IPS-11a (cell line): ENCODE data around the gene NKAIN4.

ENCODE experiments used
- H3K4me3 ChIP-seq: one replicate; pipeline ENCODE4 v1.5.1; 2013; ENCODE audit warnings: low read depth, low read length, control low read depth

Gene NKAIN4

GRCh38 chr20:63274381-63275228 lies 20.3 kb upstream of the NKAIN4 start:
- no peak overlapping the region for H3K4me3 ChIP-seq

DNA sequence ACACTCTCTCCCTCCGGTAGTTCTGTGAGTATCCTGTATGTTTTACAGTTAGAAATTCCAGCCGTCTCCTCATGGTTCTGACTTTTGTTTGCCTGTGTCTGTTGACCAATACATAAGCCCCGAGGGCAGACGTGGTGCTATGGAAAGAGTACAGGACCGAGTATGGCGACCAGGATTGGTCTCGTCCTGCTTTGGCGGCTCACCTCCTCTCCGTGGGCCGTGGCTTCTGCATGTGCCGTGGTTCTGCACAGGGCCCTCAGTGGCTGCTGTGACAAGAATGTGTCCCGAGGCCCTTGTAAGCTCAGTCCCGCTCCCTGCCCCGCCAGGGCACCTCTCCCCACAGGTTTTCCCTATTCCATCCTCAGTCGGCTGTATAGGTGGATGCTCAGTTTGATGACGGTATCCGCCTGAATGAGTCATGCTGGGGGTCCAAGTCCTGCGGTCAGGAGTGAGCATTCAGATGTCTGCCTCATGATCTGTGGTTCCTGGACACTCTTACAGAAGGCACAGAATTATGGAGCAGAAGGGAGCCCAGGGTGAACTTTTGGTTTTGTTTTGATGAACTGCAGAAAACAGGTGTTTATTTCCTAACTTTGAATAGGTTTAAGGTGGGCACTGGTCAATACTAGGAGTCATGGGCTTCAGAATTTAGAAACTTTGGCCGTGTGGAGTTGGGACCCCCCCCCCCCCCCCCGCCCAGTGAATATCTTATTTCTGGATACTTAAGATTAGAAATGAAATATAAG lies 19.5 kb upstream of the NKAIN4 start:
- H3K4me3 ChIP-seq = peak overlapping the region; percentile 75

- H3K4me3 ChIP-seq = peak overlapping the region; percentile 75
Measured at GRCh38 chr20:63273059-63273579, 18.9 kb upstream of the NKAIN4 start.

GRCh38 chr20:63272105-63273058 lies 18.1 kb upstream of the NKAIN4 start, which contains the start of gene ARFGAP1:
Gene ARFGAP1 (plus strand): TSS chr20:63272813. CDS start chr20:63275581, 2,768 bp downstream.
- peak within 1 kb of the TSS; percentile 75 for H3K4me3 ChIP-seq

DNA sequence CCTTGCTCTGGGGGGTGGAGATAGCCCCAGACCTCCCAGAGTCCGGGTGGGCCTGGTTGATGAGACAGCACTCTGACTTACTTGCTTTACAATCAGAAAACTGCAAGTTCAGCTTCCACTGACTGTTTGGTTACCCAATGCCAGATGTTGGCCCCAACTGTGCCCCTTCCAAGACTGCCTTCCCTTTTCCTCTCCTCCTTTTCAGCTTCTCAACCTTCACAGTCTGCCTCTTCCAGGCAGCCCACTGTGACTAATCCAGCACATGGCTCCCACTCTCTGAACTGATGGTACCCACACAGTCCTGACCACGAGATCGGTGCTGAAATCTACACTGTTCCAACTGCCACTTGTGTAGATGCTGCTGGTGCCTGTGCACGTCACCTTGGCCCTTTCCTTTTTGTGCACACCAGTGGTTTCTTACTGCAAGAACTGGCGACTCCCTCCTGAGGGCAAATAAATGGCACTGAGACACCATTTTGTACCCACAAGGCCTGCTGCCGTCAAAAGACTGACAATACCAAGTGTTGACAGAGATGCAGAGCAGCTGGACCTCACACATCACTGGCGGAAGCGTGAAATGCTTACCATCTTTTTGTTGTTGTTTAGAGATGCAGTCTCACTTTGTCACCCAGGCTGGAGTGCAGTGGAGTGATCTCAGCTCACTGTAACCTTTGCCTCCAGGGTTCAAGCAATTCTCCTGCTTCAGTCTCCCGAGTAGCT lies 16.5 kb upstream of the NKAIN4 start:
- no peak overlapping the region for H3K4me3 ChIP-seq

- no peak overlapping the region for H3K4me3 ChIP-seq
Measured at GRCh38 chr20:63269724-63270123, 15.5 kb upstream of the NKAIN4 start.

DNA sequence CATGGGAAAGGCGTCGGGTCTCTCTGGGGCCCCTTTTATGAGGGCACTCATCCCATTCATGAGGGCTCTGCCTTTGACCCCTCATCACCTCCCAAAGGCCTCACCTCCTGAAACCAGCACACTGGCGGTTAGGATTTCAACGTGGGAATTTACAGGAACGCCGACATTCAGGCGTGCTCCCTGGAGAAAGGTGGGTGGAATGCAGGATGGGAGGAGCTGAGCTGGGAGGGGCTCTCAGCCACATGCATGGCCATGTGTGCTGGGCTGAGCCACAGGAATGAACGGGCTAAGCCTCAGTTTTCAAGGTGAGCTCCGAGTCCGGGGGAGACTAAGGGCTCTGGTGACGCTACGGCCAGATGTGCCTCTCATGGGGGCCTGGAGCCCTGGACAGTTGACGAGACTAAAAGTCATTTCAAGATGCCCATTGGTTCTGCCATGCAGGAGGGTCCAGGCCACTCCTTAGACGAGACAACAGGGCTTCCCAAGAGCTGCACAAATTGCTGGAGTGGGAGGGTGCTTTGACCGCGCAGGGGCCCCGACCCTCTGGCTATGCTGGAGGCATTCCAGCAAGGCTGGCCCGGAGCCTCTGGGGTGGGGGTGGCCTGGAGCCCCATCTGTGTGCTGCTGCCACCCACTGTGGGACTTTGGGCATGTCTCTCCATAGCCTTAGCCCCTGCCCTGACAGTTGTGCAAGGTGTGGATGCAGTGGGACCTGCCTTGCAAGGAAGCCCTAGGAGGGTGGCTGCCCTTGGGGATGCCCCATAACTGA lies 14.6 kb upstream of the NKAIN4 start:
- H3K4me3 ChIP-seq = no peak overlapping the region

GRCh38 chr20:63268256-63268655 lies 14.0 kb upstream of the NKAIN4 start:
- no peak overlapping the region for H3K4me3 ChIP-seq

GRCh38 chr20:63267691-63268090 lies 13.4 kb upstream of the NKAIN4 start:
- H3K4me3 ChIP-seq = no peak overlapping the region

DNA sequence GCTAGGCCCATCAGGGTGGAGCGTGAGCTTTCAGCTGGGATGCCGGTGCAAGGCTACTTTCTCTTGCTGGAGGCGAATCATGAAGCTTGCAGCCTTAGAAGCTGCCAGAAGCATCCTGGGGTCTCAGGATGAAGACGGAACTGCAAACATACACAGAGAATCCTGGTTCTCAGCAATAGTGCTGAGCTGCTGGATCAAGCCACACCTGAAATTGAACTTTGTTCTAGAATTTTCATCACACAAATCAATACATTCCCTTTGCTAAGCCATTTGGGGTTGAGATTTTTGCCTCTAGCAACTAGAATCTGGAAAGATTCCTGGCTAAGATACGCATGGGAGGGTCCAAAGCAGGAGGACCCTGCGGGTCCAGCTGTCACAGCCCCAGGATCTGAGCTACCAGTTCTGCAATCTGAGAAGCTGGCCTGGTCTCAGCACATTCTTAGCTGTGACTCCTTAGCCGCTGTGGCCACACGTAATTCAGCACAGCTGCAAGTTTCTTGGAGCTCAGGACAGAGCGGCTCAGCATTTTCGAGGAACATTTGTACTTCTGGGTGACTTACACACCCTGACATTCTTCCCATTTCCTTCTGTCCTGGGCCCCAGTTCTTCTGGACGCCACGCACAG lies 11.7 kb upstream of the NKAIN4 start:
- no peak overlapping the region for H3K4me3 ChIP-seq

DNA sequence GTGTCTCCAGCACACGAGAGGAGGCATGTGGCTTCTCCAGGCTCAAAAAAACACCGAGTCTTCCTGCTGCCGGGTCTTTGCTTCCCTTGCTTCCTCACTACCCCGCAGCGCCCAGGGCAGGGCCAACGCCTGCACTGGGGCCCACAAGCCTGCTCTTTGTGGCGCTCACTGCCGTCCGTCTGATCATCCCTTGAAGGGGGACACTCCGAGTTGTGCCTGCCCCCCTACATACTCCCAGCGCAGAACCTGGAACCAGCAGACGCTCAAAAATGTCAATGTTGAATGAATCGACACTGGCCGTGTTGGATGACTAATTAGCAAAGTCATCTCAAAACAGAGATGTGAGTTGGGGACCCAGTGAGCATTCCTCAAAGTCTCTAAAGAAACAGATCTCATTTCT lies 10.3 kb upstream of the NKAIN4 start:
- H3K4me3 ChIP-seq = no peak overlapping the region

DNA sequence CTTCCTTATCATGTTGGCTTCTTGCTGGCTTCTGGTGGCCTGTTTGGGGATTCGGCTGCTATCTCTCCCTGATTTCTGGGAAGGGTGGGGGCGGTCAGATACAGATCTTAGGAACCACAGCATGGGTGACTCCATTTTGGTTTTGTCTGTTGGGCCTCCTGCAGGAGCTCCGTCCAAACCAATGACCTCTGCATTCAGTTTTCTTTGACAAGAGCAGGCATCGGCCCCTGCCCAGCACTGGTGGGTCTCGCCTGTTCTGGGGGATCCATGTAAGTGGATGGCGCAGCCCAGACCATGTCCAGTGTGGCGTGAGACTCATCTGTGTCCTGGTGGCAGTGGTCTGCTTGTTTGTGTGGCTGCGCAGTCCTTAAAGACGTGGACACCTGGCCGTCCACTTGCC lies 9.7 kb upstream of the NKAIN4 start:
- H3K4me3 ChIP-seq = no peak overlapping the region

DNA sequence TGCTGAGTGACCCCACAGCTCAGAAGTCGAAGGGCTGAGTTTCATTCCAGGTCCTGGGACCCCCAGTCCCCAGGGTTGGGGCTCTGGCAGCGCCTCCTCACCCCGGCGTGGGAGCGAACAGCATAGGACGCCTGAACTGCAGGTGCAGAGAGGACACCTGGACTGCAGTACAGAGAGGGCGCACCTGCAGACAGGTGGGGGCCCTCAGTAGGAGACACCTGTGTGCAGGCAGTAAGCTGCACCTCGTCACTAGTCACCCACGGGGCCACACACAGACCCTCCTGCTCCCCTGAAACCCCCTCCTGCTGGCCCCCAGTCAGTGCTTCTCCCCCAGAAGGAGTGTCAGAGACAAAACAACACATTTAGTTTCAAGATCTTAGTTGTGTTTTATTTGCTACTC lies 8.6 kb upstream of the NKAIN4 start:
- H3K4me3 ChIP-seq = no peak overlapping the region

DNA sequence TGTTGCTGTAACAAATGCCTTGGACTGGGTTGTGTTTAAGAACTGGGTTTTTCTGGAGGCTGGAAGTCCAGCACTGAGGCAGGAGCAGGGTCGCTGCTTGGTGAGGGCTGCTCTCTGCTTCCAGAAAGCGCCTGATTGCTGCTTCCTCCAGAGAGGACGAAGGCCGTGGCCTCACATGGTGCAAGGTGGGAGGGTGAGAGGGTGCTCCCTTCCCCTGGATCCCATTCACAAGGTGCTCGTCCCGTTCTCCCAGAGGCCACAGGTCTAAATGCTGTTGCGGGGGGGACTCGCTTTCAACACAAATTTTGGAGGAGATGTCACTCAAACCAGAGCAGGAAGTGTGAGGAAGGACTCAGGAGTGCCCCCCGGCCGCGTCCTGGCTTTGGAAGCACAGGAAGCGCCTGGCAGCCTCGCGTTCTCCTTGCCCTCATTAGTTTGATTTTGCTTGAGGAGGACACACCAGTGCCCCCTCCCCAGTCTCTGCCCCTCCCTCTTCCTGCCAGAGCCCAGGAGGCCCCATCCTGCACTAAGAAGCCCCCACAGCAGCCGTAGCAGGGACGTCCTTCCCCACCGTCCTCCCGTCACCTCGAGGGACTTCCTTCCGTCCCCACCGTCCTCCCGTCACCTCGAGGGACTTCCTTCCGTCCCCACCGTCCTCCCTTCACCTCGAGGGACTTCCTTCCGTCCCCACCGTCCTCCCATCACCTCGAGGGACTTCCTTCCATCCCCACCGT lies 7.7 kb upstream of the NKAIN4 start:
- no peak overlapping the region for H3K4me3 ChIP-seq

DNA sequence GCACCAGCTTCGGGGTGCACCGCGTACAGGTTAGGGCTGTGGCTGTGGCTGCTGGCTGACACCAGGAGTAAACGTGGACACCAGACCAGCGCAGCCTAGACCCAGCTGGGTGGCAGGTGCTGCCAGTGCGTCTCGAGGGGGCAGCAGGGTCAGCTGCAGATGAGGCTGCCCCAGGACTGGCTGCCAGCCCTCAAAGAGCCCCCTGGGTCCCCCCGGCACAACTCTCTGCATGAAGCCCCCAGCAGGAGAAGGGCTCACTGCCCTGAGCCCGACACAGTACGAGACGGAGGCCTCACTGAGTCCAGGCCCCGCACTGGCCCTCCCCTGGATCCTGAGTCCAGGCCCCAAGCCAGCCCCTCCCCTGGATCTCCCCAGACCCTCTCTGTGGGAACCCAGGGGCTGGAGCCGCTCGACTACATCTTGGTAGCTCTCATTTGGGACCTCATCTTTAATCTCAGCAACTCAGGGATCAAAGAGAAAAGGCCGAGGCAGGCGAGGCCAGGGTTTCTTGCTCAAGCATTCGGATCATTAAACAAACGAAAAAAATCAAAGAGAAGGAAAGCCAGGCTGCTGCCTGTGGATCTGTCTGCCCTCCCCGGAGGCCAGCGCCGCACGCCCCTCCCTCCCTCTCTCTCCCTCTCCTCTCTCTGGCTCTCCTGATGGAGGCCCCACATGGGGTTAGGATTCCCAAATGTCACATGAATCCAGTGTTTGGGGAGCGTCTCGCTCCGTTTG lies 7.0 kb upstream of the NKAIN4 start:
- H3K4me3 ChIP-seq = no peak overlapping the region

- H3K4me3 ChIP-seq = no peak overlapping the region
Measured at GRCh38 chr20:63260521-63260920, 6.3 kb upstream of the NKAIN4 start.

GRCh38 chr20:63259734-63260460 lies 5.6 kb upstream of the NKAIN4 start:
- H3K4me3 ChIP-seq = no peak overlapping the region
